Measurements from ENCODE around the gene PDGFD.

PDGFD gene

GRCh38 chr11:104064034-104064630 lies 99.8 kb downstream of the PDGFD start:
- no peak for TF ChIP-seq CTCF (IDR thresholded peaks at IDR 0.05; ENCODE audit: low read depth, low read length, missing control alignments)
- no peak for DNase-seq (ENCODE audit: extremely low read depth, low read depth)

GRCh38 chr11:104061853-104062521 lies 102.0 kb downstream of the PDGFD start:
- no peak for DNase-seq (ENCODE audit: extremely low read depth, low read depth)
- TF ChIP-seq CTCF (IDR thresholded peaks at IDR 0.05; ENCODE audit: low read depth, low read length, missing control alignments), result no peak
- no peak overlapping the region for H3K4me3 ChIP-seq (replicated peaks; ENCODE audit: low read depth, low read length)

More at GRCh38 chr11:104064034-104064630, 99.8 kb downstream of the PDGFD start:
- H3K4me3 ChIP-seq (replicated peaks; ENCODE audit: low read depth, low read length), result no peak overlapping the region

- no peak overlapping the region for H3K4me3 ChIP-seq (replicated peaks; ENCODE audit: low read depth, low read length)
- no peak for DNase-seq (ENCODE audit: extremely low read depth, low read depth)
- no peak for TF ChIP-seq CTCF (IDR thresholded peaks at IDR 0.05; ENCODE audit: low read depth, low read length, missing control alignments)
These were observed 103.1 kb downstream of the PDGFD start for GRCh38 chr11:104060820-104061219.

GRCh38 chr11:104060004-104060794 lies 103.7 kb downstream of the PDGFD start:
- no peak for TF ChIP-seq CTCF (IDR thresholded peaks at IDR 0.05; ENCODE audit: low read depth, low read length, missing control alignments)
- DNase-seq (ENCODE audit: extremely low read depth, low read depth), result no peak

GRCh38 chr11:104058680-104059079 lies 105.3 kb downstream of the PDGFD start:
- no peak overlapping the region for H3K4me3 ChIP-seq (replicated peaks; ENCODE audit: low read depth, low read length)
- no peak for DNase-seq (ENCODE audit: extremely low read depth, low read depth)
- no peak for TF ChIP-seq CTCF (IDR thresholded peaks at IDR 0.05; ENCODE audit: low read depth, low read length, missing control alignments)

More at GRCh38 chr11:104060004-104060794, 103.7 kb downstream of the PDGFD start:
- no peak overlapping the region for H3K4me3 ChIP-seq (replicated peaks; ENCODE audit: low read depth, low read length)

GRCh38 chr11:104057908-104058307 lies 106.0 kb downstream of the PDGFD start:
- no peak for DNase-seq (ENCODE audit: extremely low read depth, low read depth)
- no peak for TF ChIP-seq CTCF (IDR thresholded peaks at IDR 0.05; ENCODE audit: low read depth, low read length, missing control alignments)
- no peak overlapping the region for H3K4me3 ChIP-seq (replicated peaks; ENCODE audit: low read depth, low read length)

Measured in HFF-Myc (cell line).